ENCODE results near the gene CAGE1.
A peak's percentile ranks its signal among the peaks of the same experiment; 100 is the strongest.

CAGE1 gene

DNA sequence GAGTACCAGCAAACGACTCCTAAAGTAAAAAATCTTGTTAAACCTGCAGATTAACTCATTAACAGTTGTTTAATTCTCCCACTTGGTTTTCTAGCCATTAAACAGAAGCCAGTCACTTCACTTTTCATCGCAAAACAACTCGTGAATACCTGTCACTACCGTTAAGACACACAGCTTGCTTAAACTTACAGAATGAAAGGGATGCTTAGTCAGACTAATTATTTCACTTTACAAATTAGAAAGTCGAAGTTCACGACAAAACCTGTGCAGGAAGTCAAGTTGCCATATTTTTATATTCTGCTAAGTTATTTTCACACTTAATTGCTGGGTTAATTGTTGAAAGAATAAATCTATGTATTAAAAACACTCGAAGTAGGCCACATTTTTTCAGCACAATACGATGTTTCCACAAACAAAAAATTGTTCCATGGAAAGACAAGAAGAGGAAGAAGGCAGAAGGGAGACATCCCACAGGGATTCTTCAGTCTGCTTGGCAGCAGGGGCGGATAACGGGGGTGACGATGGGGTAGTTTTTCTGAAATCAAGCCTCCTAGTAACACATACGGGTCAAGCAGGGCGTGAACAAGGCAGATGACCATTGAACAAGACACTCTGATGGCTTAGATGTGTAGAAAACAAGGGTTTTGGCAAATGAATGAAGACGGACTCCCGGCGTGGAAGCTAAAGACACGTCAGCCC lies 77.5 kb downstream of the CAGE1 start:
- DNase-seq (ENCODE audit: low read depth, low spot score), result peak; percentile 6
- peak overlapping the region; percentile 96 for H3K4me3 ChIP-seq (ENCODE audit: low read depth, low read length)
- in situ Hi-C loops (cut with HindIII; ENCODE audit: low sequenced_read_pairs), result no loop called here
- TF ChIP-seq, protein P1, sequence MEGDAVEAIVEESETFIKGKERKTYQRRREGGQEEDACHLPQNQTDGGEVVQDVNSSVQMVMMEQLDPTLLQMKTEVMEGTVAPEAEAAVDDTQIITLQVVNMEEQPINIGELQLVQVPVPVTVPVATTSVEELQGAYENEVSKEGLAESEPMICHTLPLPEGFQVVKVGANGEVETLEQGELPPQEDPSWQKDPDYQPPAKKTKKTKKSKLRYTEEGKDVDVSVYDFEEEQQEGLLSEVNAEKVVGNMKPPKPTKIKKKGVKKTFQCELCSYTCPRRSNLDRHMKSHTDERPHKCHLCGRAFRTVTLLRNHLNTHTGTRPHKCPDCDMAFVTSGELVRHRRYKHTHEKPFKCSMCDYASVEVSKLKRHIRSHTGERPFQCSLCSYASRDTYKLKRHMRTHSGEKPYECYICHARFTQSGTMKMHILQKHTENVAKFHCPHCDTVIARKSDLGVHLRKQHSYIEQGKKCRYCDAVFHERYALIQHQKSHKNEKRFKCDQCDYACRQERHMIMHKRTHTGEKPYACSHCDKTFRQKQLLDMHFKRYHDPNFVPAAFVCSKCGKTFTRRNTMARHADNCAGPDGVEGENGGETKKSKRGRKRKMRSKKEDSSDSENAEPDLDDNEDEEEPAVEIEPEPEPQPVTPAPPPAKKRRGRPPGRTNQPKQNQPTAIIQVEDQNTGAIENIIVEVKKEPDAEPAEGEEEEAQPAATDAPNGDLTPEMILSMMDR (IDR thresholded peaks at IDR 0.05; ENCODE audit: low read depth, low read length), result no peak

DNA sequence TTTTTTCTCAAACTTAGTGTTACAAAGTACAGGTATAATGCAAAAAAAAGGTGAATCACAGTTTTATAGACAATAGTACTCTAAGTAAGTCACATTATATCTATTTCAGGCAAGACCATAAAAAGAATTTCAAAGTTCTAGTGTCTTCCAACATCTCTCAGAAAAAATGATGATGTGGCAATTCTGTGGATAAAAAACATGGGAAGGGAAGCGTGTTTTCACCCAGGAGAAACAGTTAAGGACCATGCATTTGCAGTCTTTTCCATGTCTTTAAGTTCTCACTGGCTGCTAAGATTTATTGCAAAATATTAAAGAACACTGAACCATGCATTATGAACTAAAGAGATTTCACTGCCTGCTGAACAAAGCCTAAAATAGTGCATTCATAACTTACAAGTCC lies 78.4 kb downstream of the CAGE1 start:
- H3K4me3 ChIP-seq (ENCODE audit: low read depth, low read length), result peak overlapping the region; percentile 96
- TF ChIP-seq, protein P1 (IDR thresholded peaks at IDR 0.05; ENCODE audit: low read depth, low read length), result no peak
- DNase-seq (ENCODE audit: low read depth, low spot score), result peak; percentile 4
- in situ Hi-C loops (cut with HindIII; ENCODE audit: low sequenced_read_pairs), result no loop called here

DNA sequence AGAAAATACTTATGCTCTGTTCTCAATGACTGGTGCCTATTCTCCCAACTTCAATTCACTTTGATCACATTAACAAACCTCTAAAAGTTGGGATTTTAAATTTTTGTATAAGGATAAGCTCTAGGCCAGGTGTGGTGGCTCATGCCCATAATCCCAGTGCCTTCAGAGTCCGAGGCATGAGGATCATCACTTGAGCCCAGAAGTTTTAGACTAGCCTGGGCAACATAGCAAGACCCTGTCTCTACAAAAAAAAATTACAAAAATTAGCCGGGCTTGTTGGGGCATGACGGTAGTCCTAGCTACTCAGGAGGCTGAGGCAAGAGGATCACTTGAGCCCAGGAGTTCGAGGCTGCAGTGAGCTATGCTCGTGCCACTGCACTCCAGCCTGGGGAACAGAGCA lies 80.5 kb downstream of the CAGE1 start:
- in situ Hi-C loops (cut with HindIII; ENCODE audit: low sequenced_read_pairs), result no loop called here
- DNase-seq (ENCODE audit: low read depth, low spot score), result no peak
- no peak overlapping the region for H3K4me3 ChIP-seq (ENCODE audit: low read depth, low read length)
- TF ChIP-seq, protein P1 (IDR thresholded peaks at IDR 0.05; ENCODE audit: low read depth, low read length), result no peak

DNA sequence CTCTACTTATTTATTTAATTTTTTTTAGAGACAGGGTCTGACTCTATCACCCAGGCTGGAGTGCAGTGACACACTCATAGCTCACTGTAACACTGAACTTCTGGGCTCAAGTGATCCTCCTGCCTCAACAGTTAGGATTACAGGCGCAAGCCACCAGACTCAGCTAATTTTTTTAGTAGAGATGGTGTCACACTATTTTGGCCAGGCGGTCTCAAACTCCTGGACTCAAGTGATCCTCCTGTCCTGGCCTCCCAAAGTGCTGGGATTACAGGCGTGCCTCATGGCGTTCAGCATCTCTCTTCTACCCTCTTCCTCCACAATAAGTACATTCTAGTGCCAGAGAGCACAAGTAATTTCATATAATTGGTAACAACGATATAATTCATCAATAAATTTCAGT lies 82.0 kb downstream of the CAGE1 start:
- no peak for DNase-seq (ENCODE audit: low read depth, low spot score)
- H3K4me3 ChIP-seq (ENCODE audit: low read depth, low read length), result no peak overlapping the region
- in situ Hi-C loops (cut with HindIII; ENCODE audit: low sequenced_read_pairs), result no loop called here
- TF ChIP-seq, protein P1 (IDR thresholded peaks at IDR 0.05; ENCODE audit: low read depth, low read length), result no peak

DNA sequence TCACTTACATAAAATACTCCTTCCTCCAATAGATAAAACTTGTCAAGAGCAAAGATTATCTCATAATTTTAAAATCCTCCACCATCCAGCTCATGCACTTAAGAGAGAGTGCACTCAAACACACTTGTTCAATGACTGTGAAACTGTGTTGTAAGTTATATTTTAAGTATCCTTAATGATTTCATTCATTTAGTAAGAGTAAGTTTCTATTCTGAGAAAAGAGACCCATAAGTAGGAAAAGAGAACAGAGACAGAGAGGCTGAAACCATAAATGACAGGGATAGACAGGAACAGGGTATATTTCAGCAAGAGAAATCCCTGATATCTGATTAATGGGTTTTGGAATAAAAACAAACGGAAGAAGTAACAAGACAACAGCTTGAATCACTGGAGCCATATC lies 84.7 kb downstream of the CAGE1 start:
- TF ChIP-seq, protein P1 (IDR thresholded peaks at IDR 0.05; ENCODE audit: low read depth, low read length), result no peak
- H3K4me3 ChIP-seq (ENCODE audit: low read depth, low read length), result no peak overlapping the region
- DNase-seq (ENCODE audit: low read depth, low spot score), result no peak
- in situ Hi-C loops (cut with HindIII; ENCODE audit: low sequenced_read_pairs), result no loop called here

DNA sequence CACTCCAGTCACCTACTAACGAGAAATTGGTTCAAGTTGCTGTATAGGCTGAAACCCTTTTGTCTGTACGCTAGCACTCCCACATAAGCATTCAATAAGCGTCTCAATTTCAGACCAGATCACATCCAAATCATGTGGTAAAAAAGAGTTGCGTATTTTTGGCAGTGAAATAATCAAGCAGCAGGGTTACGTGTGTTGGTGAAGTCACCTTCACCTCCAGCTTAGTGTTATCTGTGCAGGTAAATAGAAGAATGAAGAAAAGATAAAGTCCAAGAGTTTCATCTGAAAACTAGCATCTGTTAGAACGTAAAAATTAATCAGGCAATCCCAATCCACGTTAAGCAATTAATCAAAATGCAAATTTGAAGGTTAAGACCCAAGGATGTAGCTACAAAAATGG lies 87.8 kb downstream of the CAGE1 start:
- H3K4me3 ChIP-seq (ENCODE audit: low read depth, low read length), result no peak overlapping the region
- in situ Hi-C loops (cut with HindIII; ENCODE audit: low sequenced_read_pairs), result no loop called here
- TF ChIP-seq, protein P1 (IDR thresholded peaks at IDR 0.05; ENCODE audit: low read depth, low read length), result no peak
- no peak for DNase-seq (ENCODE audit: low read depth, low spot score)
